ENCODE measurements around the gene ALS2CL. TPM values are rescaled to one million over a fixed set of nuclear protein-coding genes. Genes with fewer than 3 reads are reported as not detected.

The ALS2CL gene
- total RNA-seq, 1 experiment from 2014 or later = 67.5 TPM

GRCh38 chr3:46695177-46695961, 1.9 kb upstream of the ALS2CL start:
- peaks cover 31% of the 10 kb centered on the region for H3K4me1 ChIP-seq (replicated peaks; ENCODE audit: insufficient read depth)
- no peak overlapping the region for H3K27ac ChIP-seq
- no peak overlapping the region for H3K4me3 ChIP-seq
- DNase-seq = no peak
- H3F3A ChIP-seq (ENCODE audit: insufficient read depth, low read depth) = peaks cover 17% of the 10 kb centered on the region; the same call in 1 of the 2 replicates
- H3K27me3 ChIP-seq (ENCODE audit: insufficient read depth, low read depth) = no peaks in the 10 kb centered on the region
- no TSS peak for BruUV-seq (replicated peaks)
- no peak overlapping the region for H2AFZ ChIP-seq
- H3K36me3 ChIP-seq (ENCODE audit: low read depth) = no peaks in the 10 kb centered on the region
- H3K9me2 ChIP-seq (ENCODE audit: insufficient read depth) = no peaks in the 10 kb centered on the region
- H4K20me1 ChIP-seq (ENCODE audit: insufficient read depth) = no peaks in the 10 kb centered on the region; the same call in 1 of the 2 replicates
- intact Hi-C loops (cut with micrococcal nuclease; ENCODE audit: unreplicated experiment) = loop anchor here (10.0 kb wide), 2 partner anchors 211 to 819 kb away; partner anchors contain the start of gene ELP6
- peak; percentile 56 for TF ChIP-seq CTCF (conservative IDR thresholded peaks at IDR 0.05)
- TF ChIP-seq EZH2 (IDR thresholded peaks at IDR 0.05; ENCODE audit: low read depth) = no peak
- H3K9me3 ChIP-seq (ENCODE audit: insufficient read depth, low read depth) = no peaks in the 10 kb centered on the region
- H3K79me2 ChIP-seq (ENCODE audit: low read depth) = peaks cover 13% of the 10 kb centered on the region; the same call in 1 of the 2 replicates
- no peak overlapping the region for H3K4me2 ChIP-seq
- POLR2A ChIA-PET (ENCODE audit: unreplicated experiment) = interaction anchor here (0.6 kb wide), 2 partner anchors 23 to 628 kb away, joined by 3 read pairs; no protein-coding TSS in a partner anchor
- CTCF ChIA-PET = interaction anchor here (1.1 kb wide), 1 partner anchor 598 kb away, joined by 3 read pairs; no protein-coding TSS in a partner anchor

DNA sequence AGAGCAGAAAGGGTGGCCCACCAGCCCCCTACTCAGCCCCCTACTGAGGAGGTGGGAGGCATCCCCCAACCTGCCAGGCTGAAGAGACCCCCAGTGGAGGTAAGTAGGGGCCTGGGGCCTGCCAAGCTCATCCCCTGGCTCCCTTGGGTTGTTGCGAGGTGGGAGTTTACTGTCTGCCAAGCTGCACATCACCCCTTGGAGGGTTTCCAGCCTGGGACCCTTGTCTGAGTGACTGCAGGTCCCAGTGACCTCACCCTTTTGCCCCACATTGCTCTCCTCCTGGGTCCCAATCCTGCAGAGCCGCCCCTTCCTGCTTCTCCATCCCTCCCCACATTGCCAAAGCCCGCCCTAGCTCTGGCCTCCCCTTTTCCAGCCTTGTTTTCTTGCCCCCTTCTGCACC, 1.0 kb upstream of the ALS2CL start:
- H3K9me2 ChIP-seq (ENCODE audit: insufficient read depth) = no peaks in the 10 kb centered on the region
- ChIA-PET POLR2A (ENCODE audit: unreplicated experiment) (no interaction called here), CTCF (no interaction called here)
- H4K20me1 ChIP-seq (ENCODE audit: insufficient read depth) = no peaks in the 10 kb centered on the region; the same call in 1 of the 2 replicates
- H2AFZ ChIP-seq = no peak overlapping the region
- H3K27ac ChIP-seq = no peak overlapping the region
- TF ChIP-seq EZH2 (IDR thresholded peaks at IDR 0.05; ENCODE audit: low read depth) (no peak), CTCF (conservative IDR thresholded peaks at IDR 0.05) (no peak)
- BruUV-seq (replicated peaks) = no TSS peak
- DNase-seq = no peak
- H3K27me3 ChIP-seq (ENCODE audit: insufficient read depth, low read depth) = no peaks in the 10 kb centered on the region
- H3K36me3 ChIP-seq (ENCODE audit: low read depth) = no peaks in the 10 kb centered on the region
- H3K9me3 ChIP-seq (ENCODE audit: insufficient read depth, low read depth) = no peaks in the 10 kb centered on the region
- peaks cover 24% of the 10 kb centered on the region for H3K4me1 ChIP-seq (replicated peaks; ENCODE audit: insufficient read depth)
- H3F3A ChIP-seq (ENCODE audit: insufficient read depth, low read depth) = peaks cover 17% of the 10 kb centered on the region; the same call in 1 of the 2 replicates
- H3K79me2 ChIP-seq (ENCODE audit: low read depth) = peaks cover 18% of the 10 kb centered on the region
- H3K4me2 ChIP-seq = no peak overlapping the region
- no peak overlapping the region for H3K4me3 ChIP-seq
- intact Hi-C loops (cut with micrococcal nuclease; ENCODE audit: unreplicated experiment) = loop anchor here (10.0 kb wide), 2 partner anchors 210 to 820 kb away; partner anchors contain the start of gene ELP6

- no peak for DNase-seq
Measured at GRCh38 chr3:46693892-46694226, 380 bp upstream of the ALS2CL start.

More at GRCh38 chr3:46693892-46694226, 380 bp upstream of the ALS2CL start:
- BruUV-seq (replicated peaks) = no TSS peak
- intact Hi-C loops (cut with micrococcal nuclease; ENCODE audit: unreplicated experiment) = loop anchor here (2.0 to 10.0 kb wide), 4 partner anchors 137 to 821 kb away; partner anchors contain the start of genes CCDC12 and ELP6
- CTCF ChIA-PET = no interaction called here
- Histone ChIP-seq H3K9me3 (ENCODE audit: insufficient read depth, low read depth) (no peaks in the 10 kb centered on the region), H3K4me3 (peak overlapping the region; percentile 92; the same call in 1 of the 2 replicates), H3K27ac (no peak overlapping the region), H3F3A (ENCODE audit: insufficient read depth, low read depth) (peaks cover 17% of the 10 kb centered on the region; the same call in 1 of the 2 replicates), H4K20me1 (ENCODE audit: insufficient read depth) (no peaks in the 10 kb centered on the region; the same call in 1 of the 2 replicates), H2AFZ (no peak overlapping the region), H3K36me3 (ENCODE audit: low read depth) (no peaks in the 10 kb centered on the region), H3K27me3 (ENCODE audit: insufficient read depth, low read depth) (no peaks in the 10 kb centered on the region), H3K4me1 (replicated peaks; ENCODE audit: insufficient read depth) (peaks cover 21% of the 10 kb centered on the region), H3K79me2 (ENCODE audit: low read depth) (peaks cover 18% of the 10 kb centered on the region), H3K9me2 (ENCODE audit: insufficient read depth) (no peaks in the 10 kb centered on the region), H3K4me2 (peak overlapping the region; percentile 99)
- no peak for TF ChIP-seq CTCF (conservative IDR thresholded peaks at IDR 0.05)
- no peak for TF ChIP-seq EZH2 (IDR thresholded peaks at IDR 0.05; ENCODE audit: low read depth)
- POLR2A ChIA-PET (ENCODE audit: unreplicated experiment) = interaction anchor here (0.6 kb wide), 2 partner anchors 19 to 269 kb away, joined by 3 to 6 read pairs; no protein-coding TSS in a partner anchor

Data from PC-9 (cell line).